Retinal pigment epithelial cell (primary cell): ENCODE measurements around the gene INTS6.

ENCODE experiments used
- DNase-seq: peaks from one replicate; pipeline ENCODE4 v3.0.0-alpha.2; 2010; ENCODE audit warnings: low read depth
- H3K4me3 ChIP-seq: 2 replicates; pipeline ENCODE4 v1.5.1; 2011; ENCODE audit warnings: mild to moderate bottlenecking, low read length, control low read depth, moderate library complexity
- TF ChIP-seq, protein P1 (sequence below): conservative IDR thresholded peaks from 2 replicates; pipeline ENCODE4 v1.5.1; 2011; ENCODE audit warnings: low read depth, low read length, control low read depth, inconsistent platforms

INTS6 gene

DNA sequence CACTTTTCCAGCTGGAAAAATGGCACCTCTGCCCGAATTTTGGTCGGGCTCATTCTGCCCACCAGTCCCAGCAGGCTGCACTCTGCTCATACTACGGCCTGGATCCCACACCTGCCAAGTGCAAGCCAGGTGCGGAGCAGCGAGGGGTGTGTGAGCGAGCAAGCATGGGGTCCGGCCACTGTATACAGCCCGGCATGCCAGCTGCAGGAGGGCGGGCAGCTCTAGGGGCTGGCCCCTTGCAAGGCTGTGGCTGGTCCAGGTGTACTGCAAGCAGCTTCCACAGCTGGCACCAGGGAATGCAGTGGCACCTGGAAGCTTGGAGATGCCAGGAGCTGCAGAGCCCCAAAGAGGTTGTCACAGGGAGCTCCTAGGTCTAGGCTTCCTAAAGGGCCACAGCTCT is 2.7 kb upstream of the INTS6 start:
- H3K4me3 ChIP-seq = no peak overlapping the region
- TF ChIP-seq, protein P1, sequence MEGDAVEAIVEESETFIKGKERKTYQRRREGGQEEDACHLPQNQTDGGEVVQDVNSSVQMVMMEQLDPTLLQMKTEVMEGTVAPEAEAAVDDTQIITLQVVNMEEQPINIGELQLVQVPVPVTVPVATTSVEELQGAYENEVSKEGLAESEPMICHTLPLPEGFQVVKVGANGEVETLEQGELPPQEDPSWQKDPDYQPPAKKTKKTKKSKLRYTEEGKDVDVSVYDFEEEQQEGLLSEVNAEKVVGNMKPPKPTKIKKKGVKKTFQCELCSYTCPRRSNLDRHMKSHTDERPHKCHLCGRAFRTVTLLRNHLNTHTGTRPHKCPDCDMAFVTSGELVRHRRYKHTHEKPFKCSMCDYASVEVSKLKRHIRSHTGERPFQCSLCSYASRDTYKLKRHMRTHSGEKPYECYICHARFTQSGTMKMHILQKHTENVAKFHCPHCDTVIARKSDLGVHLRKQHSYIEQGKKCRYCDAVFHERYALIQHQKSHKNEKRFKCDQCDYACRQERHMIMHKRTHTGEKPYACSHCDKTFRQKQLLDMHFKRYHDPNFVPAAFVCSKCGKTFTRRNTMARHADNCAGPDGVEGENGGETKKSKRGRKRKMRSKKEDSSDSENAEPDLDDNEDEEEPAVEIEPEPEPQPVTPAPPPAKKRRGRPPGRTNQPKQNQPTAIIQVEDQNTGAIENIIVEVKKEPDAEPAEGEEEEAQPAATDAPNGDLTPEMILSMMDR = no peak
- DNase-seq = no peak

DNA sequence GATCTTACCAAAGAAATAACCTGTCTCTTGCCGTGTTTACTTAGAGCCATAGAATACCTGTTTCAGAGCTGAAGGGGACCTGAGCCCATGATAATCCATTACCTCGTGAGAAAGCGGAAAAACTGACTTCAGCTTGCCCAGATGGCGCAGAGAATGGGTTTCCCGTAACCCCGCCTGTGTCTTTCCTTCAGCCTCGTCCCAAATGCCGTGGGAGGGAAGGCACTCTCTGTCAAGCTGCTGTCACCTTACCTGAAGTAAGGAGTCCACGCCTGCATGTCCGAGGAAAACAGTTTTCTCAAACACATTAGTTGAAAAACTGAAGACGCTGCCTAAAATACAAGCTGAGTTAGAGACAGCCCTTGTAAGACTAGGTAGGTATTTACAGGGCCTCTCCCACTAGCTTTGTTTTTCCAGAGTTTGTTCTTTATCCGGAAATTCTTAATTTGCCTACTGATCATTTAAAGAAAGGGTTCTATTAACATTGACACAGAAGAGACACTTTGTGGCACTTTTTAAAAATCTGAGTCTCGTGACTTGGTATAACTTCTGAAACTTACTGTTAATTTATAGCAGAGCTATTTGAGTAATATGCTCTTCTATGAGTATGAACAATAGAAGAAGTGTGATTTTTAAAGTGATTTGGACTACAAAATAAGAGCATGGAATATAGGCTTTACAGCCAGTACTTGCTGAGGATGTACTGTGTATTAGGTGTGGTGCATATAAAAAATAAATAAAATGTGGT is 1.3 kb upstream of the INTS6 start:
- TF ChIP-seq, protein P1 = no peak
- no peak for DNase-seq
- H3K4me3 ChIP-seq = peak overlapping the region; percentile 74

DNA sequence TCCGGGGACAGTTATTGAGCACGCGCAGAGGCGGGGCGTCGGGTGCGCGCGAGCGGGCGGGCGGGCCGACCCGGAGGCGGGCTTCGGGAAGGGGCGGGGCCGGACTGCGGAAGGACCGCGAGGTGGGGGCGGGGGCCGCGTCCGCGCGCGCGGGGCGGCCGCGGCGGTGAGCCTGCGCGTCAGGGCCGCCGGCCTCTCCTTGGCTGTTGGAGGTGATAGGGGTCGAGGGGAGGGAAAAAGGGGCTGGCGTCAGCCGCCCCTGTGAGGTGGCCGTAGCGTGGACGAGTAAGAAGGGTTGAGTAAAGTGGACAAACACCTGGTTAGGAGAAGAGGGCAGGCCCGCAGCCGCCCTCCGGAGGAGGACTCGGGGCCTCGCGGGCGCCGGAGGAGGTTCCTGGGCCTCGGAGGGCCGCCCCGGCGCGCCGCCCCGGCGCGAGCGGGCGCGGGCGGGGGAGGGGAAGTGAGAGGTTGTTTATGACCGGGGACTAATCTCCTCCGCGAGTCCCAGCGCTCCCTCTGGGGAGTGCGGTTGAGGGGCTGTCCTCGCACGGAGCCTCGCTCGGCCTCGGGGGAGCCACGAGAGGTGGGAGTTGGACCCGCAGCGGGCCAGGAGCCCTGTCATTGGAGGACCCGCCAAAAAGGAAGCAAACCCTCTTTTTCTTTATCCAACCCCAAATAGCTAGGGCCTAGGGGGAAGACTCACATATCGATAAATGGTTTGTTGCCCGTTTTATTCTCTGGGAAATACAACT is 547 bp upstream of the INTS6 start:
- TF ChIP-seq, protein P1 = peak; percentile 1
- no peak for DNase-seq
- H3K4me3 ChIP-seq = peak overlapping the region; percentile 74

DNA sequence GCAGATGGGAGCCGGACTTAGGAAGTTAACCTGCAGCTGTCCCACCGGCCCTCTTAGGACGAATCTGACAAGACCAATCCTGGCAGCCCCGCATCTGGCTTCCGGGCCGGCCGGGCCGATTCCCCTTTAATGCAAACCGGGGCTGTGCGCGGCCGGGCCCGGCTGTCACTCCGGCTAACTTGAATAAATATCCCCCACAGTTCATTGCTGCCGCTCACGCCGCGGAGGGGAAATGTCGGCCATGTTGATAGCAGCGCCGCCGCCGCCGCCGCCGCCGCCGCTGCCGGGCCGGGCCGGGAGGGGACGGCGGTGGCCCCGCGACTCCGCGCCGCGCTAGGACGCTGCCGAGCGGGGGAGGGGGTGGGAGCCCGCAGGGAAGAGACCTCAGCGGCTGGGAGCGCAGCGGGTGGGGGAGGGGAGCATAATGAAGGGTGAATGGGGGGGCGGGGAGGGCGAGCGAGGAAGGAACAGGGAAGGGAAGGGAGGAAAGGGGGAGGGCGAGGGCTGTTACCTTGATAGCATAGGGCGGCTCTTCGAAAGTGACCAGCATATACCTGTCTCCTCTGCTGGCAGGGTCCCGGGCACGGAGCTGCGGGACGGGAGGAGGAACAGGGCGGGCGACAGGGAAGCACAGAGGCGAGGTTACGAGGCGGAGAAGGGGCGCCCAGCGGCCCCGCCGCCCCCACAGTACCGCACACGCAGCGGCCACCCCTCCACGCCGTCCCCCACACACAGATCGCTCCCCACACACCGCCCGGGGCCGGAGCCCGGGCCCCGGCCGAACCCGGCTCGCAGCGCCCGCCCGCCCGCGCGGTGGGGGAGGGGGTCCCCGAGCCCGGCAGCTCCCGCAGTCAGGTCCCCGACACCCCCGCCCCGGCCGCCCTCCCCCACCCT is 1.1 kb downstream of the INTS6 start:
- H3K4me3 ChIP-seq = peak overlapping the region; percentile 84
- no peak for DNase-seq
- TF ChIP-seq, protein P1 = no peak

DNA sequence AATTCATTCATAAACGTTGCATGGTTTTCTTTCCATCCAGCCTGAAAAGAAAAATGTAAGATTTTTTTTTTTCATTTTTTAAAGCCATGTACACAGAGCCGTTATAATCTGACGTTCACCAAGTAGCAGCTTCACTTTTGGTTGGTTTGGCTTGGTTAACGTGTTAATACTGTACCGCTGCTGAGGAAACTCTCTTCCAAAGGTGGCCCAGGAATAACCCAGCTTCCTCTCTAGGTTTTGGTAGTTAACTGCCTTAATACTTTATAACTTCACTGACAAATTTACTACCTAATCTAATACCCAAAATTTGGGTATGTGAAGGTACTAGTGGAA is 1.7 kb downstream of the INTS6 start:
- DNase-seq = no peak
- peak overlapping the region; percentile 84 for H3K4me3 ChIP-seq
- TF ChIP-seq, protein P1 = no peak

DNA sequence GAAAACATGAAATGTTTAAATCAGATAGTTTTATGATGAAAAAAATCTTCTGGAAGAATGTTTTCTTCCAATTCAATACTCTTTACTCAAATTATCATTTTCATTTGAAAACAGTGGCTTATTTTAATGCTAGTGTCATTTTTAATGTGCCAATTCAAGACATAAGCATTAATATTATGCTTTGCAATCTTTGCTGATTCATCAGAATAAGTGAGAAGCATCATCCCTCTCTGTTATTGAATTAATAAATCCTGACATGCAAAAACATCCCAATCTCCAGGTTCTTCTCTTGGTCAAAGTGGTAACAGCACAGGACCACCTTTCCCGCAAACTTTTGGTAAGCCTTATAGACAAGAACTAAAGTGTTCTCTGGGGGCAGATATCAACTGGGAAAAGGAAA is 3.8 kb downstream of the INTS6 start:
- no peak for DNase-seq
- no peak overlapping the region for H3K4me3 ChIP-seq
- TF ChIP-seq, protein P1 = no peak
